ENCODE data around the gene OLFM1.

The OLFM1 gene

DNA sequence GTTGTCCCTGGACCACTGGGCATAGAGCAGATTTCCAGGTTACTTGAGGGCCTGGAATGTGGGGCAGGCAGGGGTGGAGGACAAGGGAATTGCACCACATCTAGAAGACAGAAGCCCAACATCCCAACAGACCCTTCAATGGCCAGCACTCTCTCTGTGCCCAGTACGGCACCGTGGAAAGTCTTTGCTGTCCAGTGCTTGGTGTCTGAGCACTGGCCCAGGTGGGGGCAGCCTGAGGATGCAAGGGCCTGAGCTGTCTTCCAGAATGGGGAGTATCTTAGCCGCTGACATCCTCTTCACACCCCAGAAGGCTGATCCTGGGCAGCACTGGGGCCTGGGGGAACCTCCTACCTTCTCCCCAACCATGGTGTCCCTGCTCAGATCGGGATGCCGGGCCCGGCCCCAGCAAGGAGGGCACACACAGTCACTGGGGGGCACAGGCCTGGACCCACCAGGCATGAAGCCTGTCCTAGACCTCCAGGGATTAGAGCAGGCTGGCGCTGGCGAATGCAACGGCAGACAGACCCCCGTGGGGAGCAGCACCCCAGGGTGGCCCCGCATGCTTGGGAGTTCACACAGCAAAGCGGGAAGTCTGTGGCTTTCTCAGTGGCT, 40.6 kb upstream of the OLFM1 start:
- TF ChIP-seq, protein P1, sequence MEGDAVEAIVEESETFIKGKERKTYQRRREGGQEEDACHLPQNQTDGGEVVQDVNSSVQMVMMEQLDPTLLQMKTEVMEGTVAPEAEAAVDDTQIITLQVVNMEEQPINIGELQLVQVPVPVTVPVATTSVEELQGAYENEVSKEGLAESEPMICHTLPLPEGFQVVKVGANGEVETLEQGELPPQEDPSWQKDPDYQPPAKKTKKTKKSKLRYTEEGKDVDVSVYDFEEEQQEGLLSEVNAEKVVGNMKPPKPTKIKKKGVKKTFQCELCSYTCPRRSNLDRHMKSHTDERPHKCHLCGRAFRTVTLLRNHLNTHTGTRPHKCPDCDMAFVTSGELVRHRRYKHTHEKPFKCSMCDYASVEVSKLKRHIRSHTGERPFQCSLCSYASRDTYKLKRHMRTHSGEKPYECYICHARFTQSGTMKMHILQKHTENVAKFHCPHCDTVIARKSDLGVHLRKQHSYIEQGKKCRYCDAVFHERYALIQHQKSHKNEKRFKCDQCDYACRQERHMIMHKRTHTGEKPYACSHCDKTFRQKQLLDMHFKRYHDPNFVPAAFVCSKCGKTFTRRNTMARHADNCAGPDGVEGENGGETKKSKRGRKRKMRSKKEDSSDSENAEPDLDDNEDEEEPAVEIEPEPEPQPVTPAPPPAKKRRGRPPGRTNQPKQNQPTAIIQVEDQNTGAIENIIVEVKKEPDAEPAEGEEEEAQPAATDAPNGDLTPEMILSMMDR (IDR thresholded peaks at IDR 0.05; ENCODE audit: insufficient read depth, low read length): no peak
- TF ChIP-seq GABPA (IDR thresholded peaks at IDR 0.05; ENCODE audit: low read depth) (no peak), SPI1 (IDR thresholded peaks at IDR 0.05; ENCODE audit: borderline replicate concordance, low read depth) (no peak), POLR2AphosphoS5 (IDR thresholded peaks at IDR 0.05; ENCODE audit: low read depth) (no peak)
- TF ChIP-seq, protein P2, sequence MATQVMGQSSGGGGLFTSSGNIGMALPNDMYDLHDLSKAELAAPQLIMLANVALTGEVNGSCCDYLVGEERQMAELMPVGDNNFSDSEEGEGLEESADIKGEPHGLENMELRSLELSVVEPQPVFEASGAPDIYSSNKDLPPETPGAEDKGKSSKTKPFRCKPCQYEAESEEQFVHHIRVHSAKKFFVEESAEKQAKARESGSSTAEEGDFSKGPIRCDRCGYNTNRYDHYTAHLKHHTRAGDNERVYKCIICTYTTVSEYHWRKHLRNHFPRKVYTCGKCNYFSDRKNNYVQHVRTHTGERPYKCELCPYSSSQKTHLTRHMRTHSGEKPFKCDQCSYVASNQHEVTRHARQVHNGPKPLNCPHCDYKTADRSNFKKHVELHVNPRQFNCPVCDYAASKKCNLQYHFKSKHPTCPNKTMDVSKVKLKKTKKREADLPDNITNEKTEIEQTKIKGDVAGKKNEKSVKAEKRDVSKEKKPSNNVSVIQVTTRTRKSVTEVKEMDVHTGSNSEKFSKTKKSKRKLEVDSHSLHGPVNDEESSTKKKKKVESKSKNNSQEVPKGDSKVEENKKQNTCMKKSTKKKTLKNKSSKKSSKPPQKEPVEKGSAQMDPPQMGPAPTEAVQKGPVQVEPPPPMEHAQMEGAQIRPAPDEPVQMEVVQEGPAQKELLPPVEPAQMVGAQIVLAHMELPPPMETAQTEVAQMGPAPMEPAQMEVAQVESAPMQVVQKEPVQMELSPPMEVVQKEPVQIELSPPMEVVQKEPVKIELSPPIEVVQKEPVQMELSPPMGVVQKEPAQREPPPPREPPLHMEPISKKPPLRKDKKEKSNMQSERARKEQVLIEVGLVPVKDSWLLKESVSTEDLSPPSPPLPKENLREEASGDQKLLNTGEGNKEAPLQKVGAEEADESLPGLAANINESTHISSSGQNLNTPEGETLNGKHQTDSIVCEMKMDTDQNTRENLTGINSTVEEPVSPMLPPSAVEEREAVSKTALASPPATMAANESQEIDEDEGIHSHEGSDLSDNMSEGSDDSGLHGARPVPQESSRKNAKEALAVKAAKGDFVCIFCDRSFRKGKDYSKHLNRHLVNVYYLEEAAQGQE (IDR thresholded peaks at IDR 0.05; ENCODE audit: insufficient replicate concordance, low read depth): no peak
- H3K4me3 ChIP-seq (replicated peaks; ENCODE audit: insufficient read depth, low read length): no peak overlapping the region
- DNase-seq (ENCODE audit: low read depth in 1 of 2, low spot score in 1 of 2): no peak
- no peaks in the 10 kb centered on the region for H3K27me3 ChIP-seq (ENCODE audit: insufficient read depth, poor library complexity, severe bottlenecking)
- no peak overlapping the region for H3K27ac ChIP-seq (replicated peaks)

DNA sequence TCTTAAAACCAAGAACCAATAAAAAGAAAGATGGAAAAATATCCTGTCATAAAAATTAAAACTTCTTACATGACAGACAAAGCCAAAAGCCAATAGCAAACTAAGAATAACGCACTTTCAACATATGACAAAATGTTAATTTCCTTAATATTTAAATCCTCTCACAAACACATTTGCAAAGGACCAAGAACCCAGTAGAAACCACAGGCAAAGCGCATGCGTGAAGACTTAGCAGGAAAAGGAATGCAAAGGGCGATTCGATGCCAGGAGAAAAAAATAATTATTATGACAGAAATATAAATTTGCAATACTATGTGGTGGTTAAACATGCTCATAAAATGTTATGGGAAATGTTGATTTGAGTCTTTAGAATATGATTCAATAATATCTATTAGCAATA, 39.9 kb upstream of the OLFM1 start:
- no peak overlapping the region for H3K4me3 ChIP-seq (replicated peaks; ENCODE audit: insufficient read depth, low read length)
- TF ChIP-seq, protein P1 (IDR thresholded peaks at IDR 0.05; ENCODE audit: insufficient read depth, low read length): no peak
- TF ChIP-seq GABPA (IDR thresholded peaks at IDR 0.05; ENCODE audit: low read depth) (no peak), SPI1 (IDR thresholded peaks at IDR 0.05; ENCODE audit: borderline replicate concordance, low read depth) (no peak), POLR2AphosphoS5 (IDR thresholded peaks at IDR 0.05; ENCODE audit: low read depth) (no peak)
- TF ChIP-seq, protein P2 (IDR thresholded peaks at IDR 0.05; ENCODE audit: insufficient replicate concordance, low read depth): no peak
- no peak for DNase-seq (ENCODE audit: low read depth in 1 of 2, low spot score in 1 of 2)
- H3K27me3 ChIP-seq (ENCODE audit: insufficient read depth, poor library complexity, severe bottlenecking): no peaks in the 10 kb centered on the region
- no peak overlapping the region for H3K27ac ChIP-seq (replicated peaks)

DNA sequence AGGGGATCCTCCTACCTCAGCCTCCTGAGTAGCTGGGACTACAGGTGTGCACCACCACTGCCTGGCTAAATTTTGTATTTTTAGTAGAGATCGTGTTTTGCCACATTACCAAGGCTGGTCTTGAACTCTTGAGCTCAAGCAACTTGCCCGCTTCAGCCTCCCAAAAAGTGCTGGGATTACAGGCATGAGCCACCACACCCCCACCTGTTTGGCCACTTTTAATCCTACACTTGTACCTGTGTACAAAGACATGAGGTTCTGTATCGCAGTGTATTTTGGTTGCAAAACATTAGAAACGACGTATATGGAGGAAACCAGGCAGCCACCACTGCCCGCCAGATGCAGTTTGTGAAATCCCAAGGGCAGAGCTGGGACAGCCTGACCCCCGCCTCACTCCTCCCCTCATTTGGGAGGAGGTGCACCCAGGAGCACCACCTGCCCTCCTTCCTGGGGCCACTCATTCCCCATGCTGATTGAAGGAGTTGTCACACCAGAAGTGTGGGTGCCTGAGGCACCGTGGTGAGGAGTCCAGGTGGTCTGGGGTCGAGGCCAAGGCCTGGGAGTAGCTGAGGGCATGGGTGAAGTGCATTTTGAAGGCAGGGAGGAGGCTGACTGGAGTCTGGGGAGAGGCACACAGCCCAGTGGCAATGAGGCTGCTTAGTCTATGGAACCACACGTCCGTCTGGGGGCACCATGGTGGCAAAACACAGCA, 39.3 kb upstream of the OLFM1 start:
- H3K27ac ChIP-seq (replicated peaks): no peak overlapping the region
- no peaks in the 10 kb centered on the region for H3K27me3 ChIP-seq (ENCODE audit: insufficient read depth, poor library complexity, severe bottlenecking)
- H3K4me3 ChIP-seq (replicated peaks; ENCODE audit: insufficient read depth, low read length): no peak overlapping the region
- TF ChIP-seq SPI1 (IDR thresholded peaks at IDR 0.05; ENCODE audit: borderline replicate concordance, low read depth) (no peak), GABPA (IDR thresholded peaks at IDR 0.05; ENCODE audit: low read depth) (no peak), POLR2AphosphoS5 (IDR thresholded peaks at IDR 0.05; ENCODE audit: low read depth) (no peak)
- TF ChIP-seq, protein P1 (IDR thresholded peaks at IDR 0.05; ENCODE audit: insufficient read depth, low read length): no peak
- TF ChIP-seq, protein P2 (IDR thresholded peaks at IDR 0.05; ENCODE audit: insufficient replicate concordance, low read depth): no peak
- DNase-seq (ENCODE audit: low read depth in 1 of 2, low spot score in 1 of 2): no peak

Measured in HL-60 (cell line).